DND-41 (cell line): ENCODE measurements around the gene CNN3.

Experiments used
- ATAC-seq: fragments of 200-7000 bp; cut with Tn5 transposase; 3 replicates; pipeline ENCODE4 v1.9.1; 2021; ENCODE audit warnings: low read depth; ENCODE audit not compliant: insufficient read depth
- DNase-seq: peaks from one replicate; pipeline ENCODE4 v3.0.0-alpha.2; 2020
- H2AFZ ChIP-seq: 2 replicates; pipeline ENCODE4 v1.6.0; 2012; ENCODE audit warnings: low read depth, low read length
- H3K27ac ChIP-seq: 2 replicates; pipeline ENCODE4 v1.5.1; 2012; ENCODE audit warnings: low read length, inconsistent platforms
- H3K27me3 ChIP-seq: fragments of 200-600 bp; sonication (generic); 2 replicates; pipeline ENCODE4 v1.6.0; 2012; ENCODE audit warnings: low read length, mild to moderate bottlenecking, inconsistent platforms; ENCODE audit not compliant: insufficient read depth, poor library complexity
- H3K36me3 ChIP-seq: 2 replicates; pipeline ENCODE4 v1.5.1; 2012; ENCODE audit warnings: low read length, inconsistent platforms; ENCODE audit not compliant: insufficient read depth
- H3K4me1 ChIP-seq: 2 replicates; pipeline ENCODE4 v1.5.1; 2012; ENCODE audit warnings: mild to moderate bottlenecking, low read length; ENCODE audit not compliant: insufficient read depth
- H3K4me2 ChIP-seq: 2 replicates; pipeline ENCODE4 v1.6.0; 2012; ENCODE audit warnings: mild to moderate bottlenecking, moderate library complexity, low read length, inconsistent platforms; ENCODE audit not compliant: insufficient read depth
- H3K4me3 ChIP-seq, 2 experiments: fragments of 200-600 bp in 1 of 2; shearing (Covaris generic) in 1 of 2; 2 replicates each; pipeline ENCODE4 v1.5.1; 2012 to 2016; ENCODE audit warnings: inconsistent platforms in 2 of 2, low read length in 2 of 2, mild to moderate bottlenecking in 2 of 2, low read depth in 1 of 2, moderate library complexity in 1 of 2
- H3K79me2 ChIP-seq: 2 replicates; pipeline ENCODE4 v1.6.0; 2012; ENCODE audit warnings: low read length, inconsistent platforms; ENCODE audit not compliant: insufficient read depth
- H3K9ac ChIP-seq: 2 replicates; pipeline ENCODE4 v1.6.0; 2012; ENCODE audit warnings: low read depth, mild to moderate bottlenecking, inconsistent platforms, low read length, moderate library complexity
- H3K9me3 ChIP-seq: 2 replicates; pipeline ENCODE4 v1.5.1; 2012; ENCODE audit warnings: low read length, moderate library complexity, mild to moderate bottlenecking, inconsistent platforms; ENCODE audit not compliant: insufficient read depth, severe bottlenecking
- H4K20me1 ChIP-seq: 2 replicates; pipeline ENCODE4 v1.6.0; 2012; ENCODE audit warnings: low read length; ENCODE audit not compliant: insufficient read depth
- CTCF ChIP-seq: IDR thresholded peaks from 2 replicates; pipeline ENCODE4 v1.5.1; 2012; ENCODE audit warnings: borderline replicate concordance, low read length, moderate library complexity, mild to moderate bottlenecking; ENCODE audit not compliant: poor library complexity, severe bottlenecking; ENCODE audit errors: extremely low read depth
- EZH2 ChIP-seq: IDR thresholded peaks from 3 replicates; pipeline ENCODE4 v1.6.1; 2012; ENCODE audit warnings: borderline replicate concordance, low read depth, mild to moderate bottlenecking, moderate library complexity, low read length, inconsistent platforms; ENCODE audit not compliant: severe bottlenecking

Gene CNN3

GRCh38 chr1:94925004-94925403, 1.9 kb downstream of the CNN3 start:
- no peak overlapping the region for H3K4me3 ChIP-seq
- H2AFZ ChIP-seq, result no peak overlapping the region
- no peak overlapping the region for H3K9ac ChIP-seq
- ATAC-seq (no peak), DNase-seq (no peak)
- peaks cover 4% of the 10 kb centered on the region for H3K9me3 ChIP-seq
- H3K27me3 ChIP-seq, result no peaks in the 10 kb centered on the region
- H4K20me1 ChIP-seq, result no peaks in the 10 kb centered on the region
- H3K4me2 ChIP-seq, result no peak overlapping the region
- H3K36me3 ChIP-seq, result no peaks in the 10 kb centered on the region
- TF ChIP-seq EZH2 (no peak), CTCF (no peak)
- no peaks in the 10 kb centered on the region for H3K79me2 ChIP-seq
- no peaks in the 10 kb centered on the region for H3K4me1 ChIP-seq
- no peak overlapping the region for H3K27ac ChIP-seq

GRCh38 chr1:94922761-94923331, 4.1 kb downstream of the CNN3 start:
- Histone ChIP-seq H3K4me2 (no peak overlapping the region), H3K36me3 (no peaks in the 10 kb centered on the region), H4K20me1 (no peaks in the 10 kb centered on the region), H3K27ac (no peak overlapping the region), H3K4me1 (no peaks in the 10 kb centered on the region), H3K27me3 (no peaks in the 10 kb centered on the region), H3K79me2 (no peaks in the 10 kb centered on the region), H3K9me3 (peaks cover 4% of the 10 kb centered on the region), H3K4me3 (no peak overlapping the region), H2AFZ (no peak overlapping the region), H3K9ac (no peak overlapping the region)
- no peak for TF ChIP-seq EZH2
- no peak for TF ChIP-seq CTCF
- DNase-seq (no peak), ATAC-seq (no peak)

GRCh38 chr1:94921977-94922376, 4.9 kb downstream of the CNN3 start:
- Histone ChIP-seq H3K4me1 (no peaks in the 10 kb centered on the region), H3K4me3 (no peak overlapping the region), H3K9me3 (peaks cover 4% of the 10 kb centered on the region), H3K27ac (no peak overlapping the region), H3K27me3 (no peaks in the 10 kb centered on the region), H4K20me1 (no peaks in the 10 kb centered on the region), H3K79me2 (no peaks in the 10 kb centered on the region), H3K36me3 (no peaks in the 10 kb centered on the region), H3K4me2 (no peak overlapping the region), H2AFZ (no peak overlapping the region), H3K9ac (no peak overlapping the region)
- TF ChIP-seq EZH2 (no peak), CTCF (no peak)
- ATAC-seq (no peak), DNase-seq (no peak)

- Histone ChIP-seq H3K9ac (no peak overlapping the region), H3K27me3 (no peaks in the 10 kb centered on the region), H3K9me3 (no peaks in the 10 kb centered on the region), H3K4me1 (no peaks in the 10 kb centered on the region), H3K4me3 (no peak overlapping the region), H3K79me2 (no peaks in the 10 kb centered on the region), H3K27ac (no peak overlapping the region), H3K36me3 (no peaks in the 10 kb centered on the region), H2AFZ (no peak overlapping the region), H4K20me1 (no peaks in the 10 kb centered on the region), H3K4me2 (no peak overlapping the region)
- no peak for TF ChIP-seq CTCF
- TF ChIP-seq EZH2, result no peak
- ATAC-seq, result no peak
- no peak for DNase-seq
Measured at GRCh38 chr1:94920061-94920460, 6.8 kb downstream of the CNN3 start.
